HG03565 (cell line): ENCODE results near the gene PPP1R9A.

Experiments
- ATAC-seq: cut with Tn5 transposase; IDR thresholded peaks from one replicate; pipeline ENCODE4 v1.9.1; 2021; ENCODE audit warnings: mild to moderate bottlenecking, moderate library complexity; ENCODE audit not compliant: unreplicated experiment

PPP1R9A gene

DNA sequence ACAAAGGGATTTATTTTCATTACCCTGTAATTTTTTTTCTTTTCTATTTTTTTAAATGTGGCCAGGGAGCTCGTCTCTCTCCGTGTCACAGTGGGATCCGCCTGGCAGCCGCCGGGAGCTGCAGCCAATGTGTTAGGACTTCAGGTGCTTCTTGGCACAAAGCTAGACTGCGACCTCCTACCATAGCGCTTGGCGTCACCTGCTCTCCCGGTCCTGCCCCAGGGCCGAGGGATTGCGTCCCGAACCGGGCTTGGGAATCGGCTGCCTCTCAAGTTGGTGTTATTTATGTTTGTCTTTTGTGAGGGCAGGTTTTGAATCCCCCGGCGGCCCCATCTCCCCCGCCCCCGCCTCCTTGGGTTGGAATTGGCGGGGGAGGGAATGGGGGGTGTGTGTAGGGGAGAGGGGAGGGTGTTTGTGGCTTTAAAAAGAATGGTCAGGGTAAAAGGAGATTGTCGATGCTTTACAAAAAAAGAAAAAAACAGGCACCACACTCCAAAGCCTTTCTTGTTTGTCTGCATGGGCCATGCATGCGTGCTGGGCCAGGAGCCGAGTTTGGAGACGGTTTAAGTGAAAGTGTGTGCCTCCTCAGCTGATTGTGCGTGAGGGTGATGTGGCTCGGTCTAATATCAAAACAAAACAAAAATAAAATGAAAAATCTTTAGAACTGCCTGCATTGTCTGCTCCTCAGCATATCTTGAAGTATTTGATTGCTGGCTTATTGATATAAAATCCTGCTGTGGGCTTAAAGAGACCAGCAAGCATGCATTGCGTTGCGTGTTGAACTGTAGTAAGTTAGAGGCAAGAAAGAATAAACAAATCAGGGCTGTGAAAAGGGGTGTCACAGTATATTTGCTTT lies 1.2 kb downstream of the PPP1R9A start:
- no peak for ATAC-seq

GRCh38 chr7:94909179-94909466 lies 1.7 kb downstream of the PPP1R9A start:
- ATAC-seq, result no peak

GRCh38 chr7:94912085-94912484 lies 4.7 kb downstream of the PPP1R9A start:
- ATAC-seq, result no peak

DNA sequence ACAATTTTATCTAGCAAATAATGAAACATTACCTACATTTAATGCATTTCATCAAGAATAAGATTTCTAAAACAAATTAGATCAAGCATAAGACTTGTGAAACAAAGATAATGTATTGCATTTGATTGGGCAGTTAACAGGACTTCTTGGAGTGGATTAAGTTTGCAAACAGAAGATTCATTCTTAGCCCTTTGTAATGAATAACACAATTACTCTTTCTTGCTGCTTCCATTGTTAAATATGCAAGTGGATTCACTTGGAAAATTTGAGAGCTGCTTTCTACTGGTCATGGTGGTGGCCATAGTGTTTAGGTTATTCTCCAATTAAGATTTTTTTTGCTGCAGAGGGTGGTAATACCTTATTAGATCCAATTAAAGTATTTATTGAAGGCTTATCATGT lies 6.0 kb downstream of the PPP1R9A start:
- ATAC-seq, result no peak

DNA sequence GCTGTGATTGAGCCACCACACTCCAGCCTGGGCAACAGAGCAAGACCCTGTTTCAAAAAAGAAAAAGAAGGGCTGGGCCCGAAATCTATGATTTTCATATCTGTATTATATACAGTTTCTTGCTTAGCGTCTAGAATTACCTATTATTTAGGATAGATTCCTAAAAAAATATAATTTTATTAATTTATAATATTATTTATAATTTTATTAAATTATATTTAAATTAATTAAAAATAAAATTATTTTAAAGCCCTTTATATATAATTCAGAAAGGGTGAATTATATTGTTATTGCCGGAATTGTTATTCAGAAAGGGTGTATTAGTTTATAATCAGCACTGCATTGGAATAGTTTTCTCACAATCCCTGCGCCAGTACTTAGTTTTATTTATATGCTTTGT lies 14.5 kb downstream of the PPP1R9A start:
- no peak for ATAC-seq

- ATAC-seq, result no peak
Measured at GRCh38 chr7:94922457-94922856, 15.1 kb downstream of the PPP1R9A start.

DNA sequence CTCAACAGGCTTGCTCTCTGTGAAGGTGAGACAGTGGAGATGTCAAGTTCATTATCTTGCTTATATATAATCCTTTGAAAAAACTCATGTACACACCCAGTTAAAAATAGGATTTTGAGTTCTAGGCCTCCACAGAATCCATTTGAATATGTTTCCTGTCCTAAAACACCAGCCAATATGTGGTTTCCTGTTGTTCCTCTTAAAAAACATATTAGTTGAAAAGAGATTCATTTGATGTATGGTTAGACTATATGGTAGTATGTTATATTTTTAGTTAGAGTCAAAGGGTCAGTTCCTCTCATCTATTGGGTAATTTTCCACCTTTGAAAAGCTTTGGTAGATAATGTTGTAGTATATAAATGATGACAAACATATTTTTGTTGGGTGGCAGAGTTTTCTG lies 16.0 kb downstream of the PPP1R9A start:
- no peak for ATAC-seq

DNA sequence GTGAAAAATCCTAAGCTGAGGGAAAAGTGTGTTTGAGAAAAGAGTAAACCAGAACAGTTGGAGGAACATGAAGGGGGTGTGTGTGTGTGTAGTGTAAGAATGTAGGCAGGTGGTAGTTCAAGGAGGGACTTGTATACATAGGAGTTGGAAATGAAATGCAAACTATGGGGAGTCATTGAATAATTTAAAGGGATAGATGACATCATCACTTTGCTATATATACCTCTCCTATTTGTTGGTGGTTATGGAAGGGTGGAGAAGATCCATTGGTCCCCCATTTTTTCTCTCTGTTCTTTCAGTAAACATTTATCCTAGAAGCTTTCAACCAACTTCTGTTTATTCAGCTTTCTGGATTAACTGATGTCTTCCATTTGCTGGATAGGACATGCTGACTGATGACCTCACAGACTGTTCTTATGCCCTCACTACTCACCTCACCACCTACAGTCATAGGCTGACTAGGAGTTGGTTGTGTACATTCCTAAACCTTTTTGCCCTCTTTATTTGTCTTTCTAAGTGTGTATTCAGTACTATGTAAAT lies 20.8 kb downstream of the PPP1R9A start:
- no peak for ATAC-seq

GRCh38 chr7:94933256-94933990 lies 26.0 kb downstream of the PPP1R9A start:
- no peak for ATAC-seq

GRCh38 chr7:94939395-94939794 lies 32.0 kb downstream of the PPP1R9A start:
- ATAC-seq, result no peak

DNA sequence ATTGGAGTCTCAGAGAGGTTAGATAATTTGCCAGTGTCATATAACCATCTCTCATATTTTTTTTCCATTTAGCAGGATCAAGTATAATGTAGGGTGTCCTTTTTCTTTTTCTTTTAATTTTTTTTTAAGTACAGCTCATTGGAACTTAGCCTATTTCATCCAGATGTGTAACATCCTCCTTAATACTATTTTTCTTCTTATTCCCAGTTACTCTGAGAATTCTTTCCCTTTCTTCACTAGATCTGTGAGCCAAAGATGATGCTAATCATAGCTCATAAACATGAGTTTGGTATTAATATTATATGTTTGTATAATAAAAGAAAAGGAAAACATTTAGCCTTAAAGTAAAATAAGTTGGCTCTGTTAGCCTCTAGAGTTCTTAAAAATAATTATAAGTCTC lies 32.8 kb downstream of the PPP1R9A start:
- no peak for ATAC-seq

DNA sequence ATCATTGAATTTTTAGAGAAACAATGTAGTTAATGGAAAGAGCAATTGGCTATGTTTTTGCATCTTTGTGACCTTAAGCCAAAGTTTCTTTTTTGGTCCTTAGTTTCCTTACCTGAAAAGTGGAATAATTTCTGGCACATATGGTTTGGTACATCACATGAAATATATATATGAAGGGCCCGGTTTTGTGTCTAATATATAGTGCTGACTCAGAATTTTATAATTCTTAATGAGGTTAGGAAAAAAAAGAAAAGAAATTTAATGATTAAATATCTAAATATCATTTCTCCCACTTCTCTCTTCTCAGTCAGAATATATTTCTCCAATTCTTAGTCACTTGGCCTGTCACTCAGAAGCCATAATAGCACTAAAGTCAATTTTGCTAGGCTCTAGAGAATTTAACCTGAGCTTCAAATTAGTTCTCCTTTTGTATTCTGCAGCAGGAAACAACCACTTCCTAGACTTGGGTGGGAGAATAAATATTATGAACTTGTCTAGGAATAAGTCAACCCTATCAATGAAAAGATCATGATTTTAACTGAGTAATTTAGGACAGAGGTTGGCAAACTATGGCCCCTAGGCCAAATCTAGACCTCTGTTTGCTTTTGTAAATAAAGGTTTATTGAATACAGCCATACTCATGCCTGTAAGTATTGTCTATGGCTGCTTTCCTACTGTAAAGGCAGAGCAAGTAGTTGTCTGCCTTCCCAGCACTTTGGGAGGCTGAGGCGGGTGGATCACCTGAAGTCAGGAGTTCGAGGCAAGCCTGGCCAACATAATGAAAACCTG lies 34.6 kb downstream of the PPP1R9A start:
- ATAC-seq, result no peak

DNA sequence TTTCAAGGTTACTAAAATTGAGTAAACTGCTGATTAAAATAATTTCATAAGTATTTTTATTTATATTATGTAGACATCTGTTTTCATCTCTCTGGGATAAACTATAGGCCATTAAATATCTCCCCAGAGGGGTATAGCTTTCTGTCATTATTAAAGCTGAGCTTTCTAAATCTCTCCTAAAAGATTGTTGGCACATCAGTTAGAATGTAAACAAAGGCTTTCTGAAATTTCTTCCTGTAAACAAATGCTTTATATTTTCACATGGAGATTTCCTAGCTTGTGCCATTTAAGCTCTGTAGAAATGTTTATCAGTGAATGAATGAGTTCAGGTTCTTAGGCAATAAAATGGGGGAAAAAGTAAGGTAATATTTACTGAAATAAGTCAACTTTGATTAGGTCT lies 35.7 kb downstream of the PPP1R9A start:
- no peak for ATAC-seq

GRCh38 chr7:94949532-94949931 lies 42.1 kb downstream of the PPP1R9A start:
- no peak for ATAC-seq

DNA sequence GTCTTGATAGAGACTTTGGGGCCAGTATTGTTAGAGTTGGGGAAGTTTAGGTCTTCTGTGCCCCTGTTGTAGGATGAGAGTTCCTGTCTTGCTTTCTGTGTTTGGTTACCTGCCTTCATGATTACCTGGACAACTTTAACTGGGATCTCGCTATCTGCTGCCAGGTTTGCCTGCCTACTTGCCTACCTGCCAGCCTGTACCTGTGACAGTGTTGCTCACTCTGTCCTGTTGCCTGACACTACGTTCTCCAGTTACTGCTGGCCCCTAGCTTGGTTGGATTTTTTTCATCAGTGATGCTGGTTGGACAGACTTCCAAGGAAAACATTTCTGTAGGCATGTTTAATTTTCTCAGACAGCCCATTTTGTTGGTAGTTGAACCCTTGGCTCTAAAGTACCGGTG lies 48.4 kb downstream of the PPP1R9A start:
- no peak for ATAC-seq

GRCh38 chr7:94957061-94957460 lies 49.7 kb downstream of the PPP1R9A start:
- no peak for ATAC-seq

- ATAC-seq, result no peak
Measured at GRCh38 chr7:94962661-94963060, 55.3 kb downstream of the PPP1R9A start.

DNA sequence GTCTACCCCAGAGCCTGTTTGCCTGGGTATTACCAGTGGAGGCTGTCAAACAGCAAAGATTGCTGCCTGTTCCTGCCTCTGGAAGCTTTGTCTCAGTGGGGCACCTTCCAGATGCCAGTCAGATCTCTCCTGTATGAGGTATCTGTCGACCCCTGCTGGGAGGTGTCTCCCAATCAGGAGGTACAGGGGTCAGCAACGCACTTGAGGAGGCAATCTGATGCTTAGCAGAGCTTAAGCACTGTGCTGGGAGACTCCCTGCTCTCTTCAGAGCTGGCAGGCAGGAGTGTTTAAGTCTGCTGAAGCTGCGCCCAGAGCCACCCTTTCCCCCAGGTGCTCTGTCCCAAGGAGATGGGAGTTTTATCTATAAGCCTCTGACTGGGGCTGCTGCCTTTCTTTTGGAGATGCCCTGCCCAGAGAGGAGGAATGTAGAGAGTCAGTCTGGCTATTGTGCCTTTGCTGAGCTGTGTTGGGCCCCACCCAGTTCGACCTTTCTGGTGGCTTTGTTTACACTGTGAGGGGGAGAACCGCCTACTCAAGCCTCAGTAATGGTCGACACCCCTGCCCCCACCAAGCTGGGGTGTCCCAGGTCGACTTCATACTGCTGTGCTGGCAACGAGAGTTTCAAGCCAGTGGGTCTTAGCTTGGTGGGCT lies 62.2 kb downstream of the PPP1R9A start:
- no peak for ATAC-seq

- no peak for ATAC-seq
Measured at GRCh38 chr7:94970085-94970576, 62.7 kb downstream of the PPP1R9A start.

DNA sequence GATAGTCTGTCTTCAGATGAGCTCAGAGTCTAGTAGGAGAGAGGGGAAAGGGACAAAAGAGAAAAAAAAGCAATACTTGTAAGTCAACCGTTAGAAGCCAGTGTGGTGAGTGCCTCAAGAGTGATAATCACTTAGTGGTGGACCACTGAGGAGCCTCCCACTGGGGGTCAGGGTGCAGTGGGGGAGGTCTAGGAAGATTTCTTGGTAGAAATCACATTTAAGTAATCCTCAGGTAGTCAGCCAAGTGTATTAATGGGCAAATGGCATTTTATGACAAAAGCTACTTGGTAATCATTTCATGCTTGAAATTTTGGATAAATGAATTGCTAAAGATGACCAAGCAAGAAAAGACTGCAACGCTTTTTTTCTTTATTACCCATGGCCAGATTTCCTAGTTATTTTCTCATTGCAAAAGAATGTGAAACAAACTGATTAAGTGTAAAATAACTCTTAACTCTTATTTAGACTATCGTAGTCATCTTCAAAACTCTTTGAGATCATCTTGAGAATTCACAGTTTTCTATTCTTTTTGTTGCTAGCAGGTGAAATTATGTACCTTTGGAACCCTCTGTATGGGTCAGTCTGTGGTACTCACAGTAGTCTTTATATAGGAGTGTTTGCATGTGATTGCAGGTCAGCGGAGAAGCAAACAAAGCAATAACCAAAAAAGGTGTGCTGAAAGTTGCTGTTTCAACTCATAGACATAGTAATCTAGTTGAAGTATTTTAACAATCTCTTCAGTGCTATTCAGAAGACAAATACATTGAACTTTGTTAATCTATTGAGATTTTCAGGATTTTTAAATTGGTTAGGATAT lies 63.9 kb downstream of the PPP1R9A start:
- ATAC-seq, result no peak
